ENCODE data around the gene CCDC83.

GRCh38 chr11:85813721-85814120 is 41.5 kb upstream of the CCDC83 start:
- TF ChIP-seq EZH2 (IDR thresholded peaks at IDR 0.05) (no peak), POLR2AphosphoS5 (IDR thresholded peaks at IDR 0.05; ENCODE audit: borderline replicate concordance, low read depth, low read length) (no peak)

All from SK-N-MC (cell line).